ENCODE data around the gene EHD2. TPM values are rescaled to one million over a fixed set of nuclear protein-coding genes. Genes with fewer than 3 reads are reported as not detected.

EHD2 gene
- total RNA-seq, 2 experiments from 2014 or later: not detected

Other genes starting within 250 kb of the EHD2 start
- gene SLC8A2, start 241.5 kb upstream of the EHD2 start, total RNA-seq: not detected
- 10 to 100 TPM; 12.5 to 14.1 TPM for gene KPTN, start 229.2 kb upstream of the EHD2 start, total RNA-seq
- gene NAPA, start 198.4 kb upstream of the EHD2 start, total RNA-seq: 100 to 1,000 TPM; 121 to 133 TPM
- under 1 TPM; 0.35 to 0.40 TPM for gene ZNF541, start 140.3 kb upstream of the EHD2 start, total RNA-seq
- 10 to 100 TPM; 23.3 to 25.5 TPM for gene BICRA, start 104.3 kb upstream of the EHD2 start, total RNA-seq
- gene NOP53, start 32.1 kb downstream of the EHD2 start, total RNA-seq: 100 to 1,000 TPM; 368 to 402 TPM
- 100 to 1,000 TPM; 118 to 125 TPM for gene SELENOW, start 65.3 kb downstream of the EHD2 start, total RNA-seq
- gene TPRX1, start 91.1 kb downstream of the EHD2 start, total RNA-seq: not detected
- gene CRX, start 108.5 kb downstream of the EHD2 start, total RNA-seq: not detected
- not detected for gene TPRX2, start 145.8 kb downstream of the EHD2 start, total RNA-seq
- gene SULT2A1, start 172.9 kb downstream of the EHD2 start, total RNA-seq: not detected